ENCODE results near the gene AIM2. TPM values are rescaled to one million over a fixed set of nuclear protein-coding genes. Genes with fewer than 3 reads are reported as not detected.
A peak's percentile ranks its signal among the peaks of the same experiment; 100 is the strongest.

AIM2 gene
- total RNA-seq, 1 experiment from 2014 or later, result not detected

DNA sequence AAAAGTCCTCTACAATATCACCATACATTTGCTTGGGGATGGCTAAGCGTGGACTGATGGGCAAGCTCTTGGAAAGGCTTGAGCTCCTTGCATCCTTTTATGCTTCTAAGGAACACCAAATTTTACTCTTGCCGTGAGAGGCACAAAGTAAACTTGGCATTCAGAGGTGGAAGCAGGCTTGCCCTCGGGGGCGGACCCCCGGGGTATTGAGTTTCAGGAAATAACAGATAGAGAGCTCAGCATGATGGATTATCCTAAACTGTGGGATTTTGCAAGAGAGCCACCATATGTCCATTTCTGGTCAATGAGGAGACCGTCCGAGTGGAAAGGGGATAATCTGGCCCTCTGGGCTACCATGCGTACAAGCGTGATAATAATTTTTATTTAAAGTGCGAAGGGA lies 52.8 kb downstream of the AIM2 start:
- DNase-seq (ENCODE audit: low spot score), result no peak

- peak; percentile 93 for DNase-seq (ENCODE audit: low spot score)
Observed at GRCh38 chr1:159015440-159015909, 61.1 kb downstream of the AIM2 start.

GRCh38 chr1:159014851-159015250 lies 61.7 kb downstream of the AIM2 start:
- no peak for DNase-seq (ENCODE audit: low spot score)

- no peak for DNase-seq (ENCODE audit: low spot score)
Observed at GRCh38 chr1:159014003-159014571, 62.5 kb downstream of the AIM2 start.

DNA sequence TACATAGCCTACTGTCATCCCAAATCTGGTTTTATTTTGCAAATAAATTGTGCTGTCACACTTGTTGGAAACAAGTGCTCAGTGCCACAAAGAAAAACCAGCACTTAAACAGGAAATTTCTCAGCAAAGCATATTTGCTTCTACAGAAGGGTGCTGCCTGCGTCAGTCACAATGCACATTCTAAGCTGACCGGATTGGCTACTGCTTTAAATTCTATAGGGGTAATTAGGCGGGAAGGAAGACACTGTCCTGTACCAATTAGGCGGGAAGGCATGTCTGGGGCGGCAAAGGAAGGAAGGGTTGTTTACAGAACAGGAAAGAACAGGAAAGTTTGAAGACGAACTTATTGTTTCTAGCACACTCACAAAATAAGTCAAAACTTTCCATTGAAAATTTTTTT lies 64.1 kb downstream of the AIM2 start:
- DNase-seq (ENCODE audit: low spot score), result peak; percentile 76

Other genes starting within 250 kb of the AIM2 start
- gene MNDA, start 245.4 kb downstream of the AIM2 start, total RNA-seq (2014; rRNA removed; shearing (Covaris generic)), result not detected in 2 replicates
- gene PYHIN1, start 145.2 kb downstream of the AIM2 start, total RNA-seq (2014; rRNA removed; shearing (Covaris generic)), result not detected in 2 replicates
- 52.3 and 58.7 TPM in 2 replicates for gene IFI16, start 66.9 kb downstream of the AIM2 start, total RNA-seq (2014; rRNA removed; shearing (Covaris generic))
- 0.26 and 0.91 TPM in 2 replicates for gene CADM3, start 94.8 kb upstream of the AIM2 start, total RNA-seq (2014; rRNA removed; shearing (Covaris generic))
- gene ACKR1, start 128.1 kb upstream of the AIM2 start, total RNA-seq (2014; rRNA removed; shearing (Covaris generic)), result not detected in 2 replicates
- gene FCER1A, start 225.6 kb upstream of the AIM2 start, total RNA-seq (2014; rRNA removed; shearing (Covaris generic)), result not detected in 2 replicates